Measurements from ENCODE around the gene UNC93A. TPM values are rescaled to one million over a fixed set of nuclear protein-coding genes. Genes with fewer than 3 reads are reported as not detected.
"Not testable (repeated sequence)": the region's sequence is repeated elsewhere in the genome, so short reads cannot be mapped to it uniquely, and the experiment has no call there.

The UNC93A gene
- total RNA-seq, 3 donors from 2014 or later: not detected

DNA sequence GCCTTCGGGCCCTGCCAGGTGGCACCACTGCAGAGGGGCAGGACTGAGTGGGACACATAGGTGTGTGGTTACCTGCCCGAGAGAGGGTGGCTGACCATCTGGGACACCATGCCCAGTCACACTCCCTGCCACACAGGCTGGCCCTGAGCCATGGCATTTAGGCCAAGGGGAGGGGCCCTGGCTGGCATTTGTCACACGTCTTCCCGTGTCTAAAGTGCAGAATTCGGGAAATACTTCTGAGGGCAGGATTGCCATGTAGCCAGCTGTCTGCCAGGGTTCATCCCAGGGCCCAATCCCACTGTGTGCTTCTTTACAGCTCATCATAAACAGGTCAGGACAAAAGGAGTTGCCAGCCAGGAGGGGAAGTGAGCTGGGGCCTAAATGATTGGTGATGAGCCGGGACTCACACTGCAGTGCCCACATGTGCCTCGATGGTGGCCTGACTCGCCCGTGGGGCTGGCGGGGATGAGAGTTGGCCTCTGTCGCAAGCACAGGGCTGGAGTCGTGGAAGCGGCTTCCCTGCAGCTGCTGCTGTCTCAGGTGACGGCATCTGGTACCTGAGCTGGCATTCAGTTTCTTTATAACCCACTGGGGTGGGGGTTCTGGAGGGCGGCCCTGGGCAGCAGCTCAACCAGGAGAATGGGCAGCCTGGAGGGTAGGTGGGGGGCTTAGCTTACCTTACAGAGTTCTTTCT, 5.9 kb upstream of the UNC93A start:
- no peaks in the 10 kb centered on the region for H3K4me1 ChIP-seq
- no peak overlapping the region for H3K27ac ChIP-seq
- TF ChIP-seq POLR2AphosphoS5 (IDR thresholded peaks at IDR 0.05): no peak
- TF ChIP-seq, protein P1, sequence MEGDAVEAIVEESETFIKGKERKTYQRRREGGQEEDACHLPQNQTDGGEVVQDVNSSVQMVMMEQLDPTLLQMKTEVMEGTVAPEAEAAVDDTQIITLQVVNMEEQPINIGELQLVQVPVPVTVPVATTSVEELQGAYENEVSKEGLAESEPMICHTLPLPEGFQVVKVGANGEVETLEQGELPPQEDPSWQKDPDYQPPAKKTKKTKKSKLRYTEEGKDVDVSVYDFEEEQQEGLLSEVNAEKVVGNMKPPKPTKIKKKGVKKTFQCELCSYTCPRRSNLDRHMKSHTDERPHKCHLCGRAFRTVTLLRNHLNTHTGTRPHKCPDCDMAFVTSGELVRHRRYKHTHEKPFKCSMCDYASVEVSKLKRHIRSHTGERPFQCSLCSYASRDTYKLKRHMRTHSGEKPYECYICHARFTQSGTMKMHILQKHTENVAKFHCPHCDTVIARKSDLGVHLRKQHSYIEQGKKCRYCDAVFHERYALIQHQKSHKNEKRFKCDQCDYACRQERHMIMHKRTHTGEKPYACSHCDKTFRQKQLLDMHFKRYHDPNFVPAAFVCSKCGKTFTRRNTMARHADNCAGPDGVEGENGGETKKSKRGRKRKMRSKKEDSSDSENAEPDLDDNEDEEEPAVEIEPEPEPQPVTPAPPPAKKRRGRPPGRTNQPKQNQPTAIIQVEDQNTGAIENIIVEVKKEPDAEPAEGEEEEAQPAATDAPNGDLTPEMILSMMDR (IDR thresholded peaks at IDR 0.05): no peak
- no peak for TF ChIP-seq POLR2A (IDR thresholded peaks at IDR 0.05)
- no peak overlapping the region for H3K4me3 ChIP-seq
- no peaks in the 10 kb centered on the region for H3K27me3 ChIP-seq
- DNase-seq (ENCODE audit: low spot score in 2 of 2): no peak
- intact Hi-C loops (cut with DNase I; ENCODE audit: low total_unique reads): no loop called here
- no peaks in the 10 kb centered on the region for H3K36me3 ChIP-seq
- no peaks in the 10 kb centered on the region for H3K9me3 ChIP-seq

DNA sequence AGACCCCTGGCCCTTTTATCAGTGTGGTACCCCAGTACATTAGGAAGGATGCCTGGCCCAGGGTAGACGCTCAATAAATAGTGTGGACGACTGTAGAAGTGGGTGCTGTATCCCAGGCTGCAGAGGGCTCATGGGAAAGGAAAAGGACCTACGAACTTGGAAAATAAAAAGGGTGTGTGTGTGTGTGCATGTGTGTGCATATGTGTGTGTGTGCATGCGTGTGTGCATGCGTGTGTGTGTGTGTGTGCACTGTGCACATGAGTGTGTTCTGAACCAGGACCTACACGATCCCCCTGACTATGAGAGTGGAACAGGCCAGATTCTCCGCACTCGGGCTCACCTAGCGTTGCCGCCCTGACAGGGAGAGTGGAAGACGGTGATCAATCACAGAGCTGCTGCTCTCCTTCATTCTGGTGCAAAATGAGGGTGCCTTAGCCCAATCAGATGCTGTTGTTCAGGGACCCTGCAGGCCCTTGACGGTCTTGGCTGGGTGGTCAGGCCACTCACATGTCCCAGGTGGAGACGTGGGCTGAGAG, 3.5 kb upstream of the UNC93A start:
- Histone ChIP-seq H3K4me1 (no peaks in the 10 kb centered on the region), H3K9me3 (no peaks in the 10 kb centered on the region), H3K27me3 (no peaks in the 10 kb centered on the region), H3K27ac (no peak overlapping the region), H3K4me3 (no peak overlapping the region), H3K36me3 (no peaks in the 10 kb centered on the region)
- no peak for DNase-seq (ENCODE audit: low spot score in 2 of 2)
- intact Hi-C loops (cut with DNase I; ENCODE audit: low total_unique reads): no loop called here
- TF ChIP-seq, protein P1 (IDR thresholded peaks at IDR 0.05): no peak
- TF ChIP-seq POLR2A (IDR thresholded peaks at IDR 0.05): no peak
- TF ChIP-seq POLR2AphosphoS5 (IDR thresholded peaks at IDR 0.05): no peak

DNA sequence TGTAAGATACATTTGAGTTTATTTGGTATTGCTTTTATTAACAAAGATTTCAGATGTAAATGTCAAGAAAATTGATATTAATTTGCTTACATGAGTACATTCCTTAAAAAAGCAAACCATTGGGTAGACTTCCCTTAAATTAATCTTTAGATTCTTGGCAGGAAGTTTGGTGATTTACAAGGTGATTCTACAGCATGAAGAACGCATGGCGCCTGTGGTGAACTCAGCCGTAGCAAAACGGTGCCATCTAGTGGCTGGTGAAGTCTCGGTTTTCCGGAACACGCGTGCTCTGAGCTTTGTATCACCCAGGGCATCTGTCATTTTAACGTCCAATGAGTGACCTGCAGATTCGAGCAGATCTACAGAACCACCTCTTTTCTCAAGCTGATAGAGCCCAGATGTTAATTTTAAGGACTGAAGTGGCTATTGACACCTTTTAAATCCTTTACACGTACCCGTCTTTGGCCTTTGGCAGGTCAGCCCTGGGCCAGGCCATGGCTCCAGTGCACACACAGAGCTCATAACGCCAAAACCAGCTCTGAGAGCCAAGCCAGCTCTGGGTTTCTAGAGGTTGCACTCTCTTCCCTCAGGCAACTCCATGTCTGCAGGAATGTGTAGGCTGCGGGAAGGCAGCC, 2.4 kb upstream of the UNC93A start:
- H3K4me1 ChIP-seq; H3K27me3 ChIP-seq; H3K36me3 ChIP-seq; DNase-seq (ENCODE audit: low spot score in 2 of 2); intact Hi-C loops (cut with DNase I; ENCODE audit: low total_unique reads); H3K4me3 ChIP-seq; H3K9me3 ChIP-seq; H3K27ac ChIP-seq: not testable (repeated sequence)

DNA sequence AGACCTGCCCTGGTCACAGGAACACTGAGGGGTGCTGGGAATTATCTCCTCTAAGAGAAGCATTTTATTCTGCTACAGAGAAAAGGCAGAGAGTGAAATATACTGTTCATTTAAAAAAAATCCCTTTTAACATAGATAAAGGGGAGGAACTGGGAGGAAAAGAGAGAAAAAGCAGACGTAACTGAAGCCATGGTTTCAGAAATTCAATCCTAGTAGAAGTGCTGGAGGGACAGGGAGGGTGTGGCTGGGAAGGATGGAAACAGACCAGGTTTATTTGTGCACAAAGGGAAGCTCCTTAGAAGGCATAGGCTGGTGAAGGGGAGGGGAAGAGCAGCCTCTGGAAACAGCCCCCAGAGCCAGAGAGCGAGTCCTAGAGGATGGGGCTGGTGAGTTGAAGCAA, 1.8 kb upstream of the UNC93A start:
- intact Hi-C loops (cut with DNase I; ENCODE audit: low total_unique reads): not testable (repeated sequence)

DNA sequence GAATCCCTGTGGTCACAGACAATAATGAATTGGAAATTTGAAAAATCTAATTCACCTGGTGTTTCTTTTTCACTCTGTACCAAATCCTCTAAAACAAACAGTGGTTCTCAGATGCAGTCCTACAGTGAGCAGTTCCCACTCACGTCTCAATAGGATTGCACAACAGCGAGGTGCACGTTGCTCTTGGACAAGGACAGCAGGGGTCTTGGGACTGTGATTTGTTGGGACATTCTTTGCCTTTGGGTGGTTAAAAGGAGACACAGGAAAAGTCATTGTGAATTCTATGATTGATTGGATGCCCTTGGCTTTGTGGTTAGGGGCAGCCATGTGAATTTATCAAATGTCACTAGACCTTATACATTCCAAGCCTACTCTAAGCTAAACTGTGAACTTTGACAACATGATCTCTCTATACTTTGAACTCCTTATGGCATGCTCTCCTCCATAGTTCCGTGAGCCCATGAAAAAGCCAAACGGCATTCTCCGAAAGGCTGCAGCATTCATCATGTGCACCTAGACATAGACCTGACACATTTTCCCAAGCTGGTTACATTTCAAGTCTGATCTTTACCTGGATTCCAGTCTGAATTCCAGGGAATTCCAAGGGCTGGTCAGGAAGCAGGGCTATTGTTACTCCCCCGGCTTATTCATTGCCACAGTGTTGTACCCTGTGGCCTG, 647 bp downstream of the UNC93A start:
- DNase-seq (ENCODE audit: low spot score in 2 of 2): no peak
- Histone ChIP-seq H3K4me3 (no peak overlapping the region), H3K27ac (no peak overlapping the region), H3K36me3 (no peaks in the 10 kb centered on the region), H3K27me3 (no peaks in the 10 kb centered on the region), H3K4me1 (no peaks in the 10 kb centered on the region), H3K9me3 (no peaks in the 10 kb centered on the region)
- intact Hi-C loops (cut with DNase I; ENCODE audit: low total_unique reads): no loop called here
- TF ChIP-seq, protein P1 (IDR thresholded peaks at IDR 0.05): no peak
- TF ChIP-seq POLR2AphosphoS5 (IDR thresholded peaks at IDR 0.05): no peak
- TF ChIP-seq POLR2A (IDR thresholded peaks at IDR 0.05): no peak

More for the DNA sequence above, 1.8 kb upstream of the UNC93A start:
- not testable (repeated sequence) for H3K27me3 ChIP-seq; DNase-seq (ENCODE audit: low spot score in 2 of 2); H3K36me3 ChIP-seq; H3K4me1 ChIP-seq; H3K4me3 ChIP-seq; H3K9me3 ChIP-seq; H3K27ac ChIP-seq

All from breast epithelium (tissue), 4 donors.